ENCODE data around the gene BTG2.
"Not testable (repeated sequence)": the region's sequence is repeated elsewhere in the genome, so short reads cannot be mapped to it uniquely, and the experiment has no call there.

Gene BTG2

DNA sequence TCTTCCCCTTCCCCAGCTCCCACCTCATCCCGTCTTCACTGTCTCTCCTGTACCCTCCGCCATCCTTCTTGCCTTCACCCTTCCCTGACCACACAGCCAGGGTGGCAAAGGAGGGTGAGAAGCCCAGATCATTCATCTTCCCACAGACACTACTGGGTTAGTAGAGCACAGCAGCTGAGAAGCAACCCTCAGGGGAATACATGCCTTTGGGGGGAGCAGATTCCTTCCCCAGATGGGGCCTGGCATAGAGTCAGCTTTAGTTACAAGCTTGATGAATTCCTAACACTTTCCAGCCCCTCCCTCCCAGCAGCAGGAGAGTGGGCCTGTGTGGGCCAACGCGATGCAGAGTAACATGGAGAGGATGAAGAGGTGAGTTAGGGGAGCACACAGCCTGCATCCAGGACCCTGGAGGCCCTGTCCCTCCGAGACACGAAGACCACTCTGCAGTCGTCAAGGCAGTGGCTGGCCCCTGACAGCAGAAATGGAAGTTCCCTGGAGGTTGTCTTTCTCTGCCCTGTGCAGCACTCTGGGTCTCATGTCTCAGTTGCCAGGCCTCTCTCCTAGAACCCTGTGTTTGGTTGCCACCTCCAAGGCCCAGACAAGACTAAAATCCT is 8.8 kb upstream of the BTG2 start:
- no peak for DNase-seq

DNA sequence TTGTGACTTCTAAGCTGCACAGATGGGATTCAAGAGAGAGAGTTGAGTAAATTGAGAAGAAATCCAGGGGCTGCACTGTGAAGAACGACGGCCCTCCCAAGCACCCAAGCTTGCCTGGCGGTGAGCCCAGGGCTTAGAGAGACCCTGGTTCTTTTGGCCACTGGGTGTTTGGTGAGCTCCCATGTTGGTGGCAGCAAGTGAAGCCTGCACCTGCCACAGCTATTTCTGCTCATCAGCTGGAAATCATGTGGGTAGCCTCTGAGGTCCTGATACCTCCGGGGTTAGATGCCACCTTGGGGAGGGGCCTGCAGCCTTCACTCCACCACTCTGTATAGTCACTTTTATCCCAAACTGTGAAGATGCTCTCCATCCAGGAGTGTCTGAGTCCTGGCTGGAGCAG is 6.2 kb upstream of the BTG2 start:
- no peak for DNase-seq

DNA sequence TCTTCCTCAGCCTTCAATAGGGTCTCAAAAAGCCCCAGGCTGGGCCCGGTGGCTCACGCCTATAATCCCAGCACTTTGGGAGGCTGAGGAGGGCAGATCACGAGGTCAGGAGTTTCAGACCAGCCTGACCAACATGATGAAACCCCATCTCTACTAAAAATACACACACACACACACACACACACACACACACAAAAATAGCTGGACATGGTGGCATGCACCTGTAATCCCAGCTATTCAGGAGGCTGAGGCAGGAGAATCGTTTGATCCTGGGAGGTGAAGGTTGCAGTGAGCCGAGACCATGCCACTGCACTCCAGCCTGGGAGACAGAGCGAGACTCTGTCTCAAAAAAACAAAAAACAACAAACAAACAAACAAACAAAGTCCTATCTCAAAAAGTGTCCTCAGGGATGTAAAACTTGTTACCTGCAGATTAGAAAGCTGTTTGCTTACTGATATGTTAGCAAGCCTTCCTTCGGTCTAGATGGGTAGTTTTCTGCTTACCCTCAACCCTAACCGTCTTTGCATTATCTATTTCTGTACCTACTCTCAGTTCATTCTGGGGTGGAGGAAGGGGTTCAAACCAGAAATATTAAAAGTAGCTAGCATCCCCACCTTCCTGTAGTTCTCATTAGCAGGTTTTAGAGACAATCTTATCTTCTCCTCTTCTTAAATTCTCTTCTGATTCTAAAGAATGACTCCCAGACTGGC is 5.4 kb upstream of the BTG2 start:
- not testable (repeated sequence) for DNase-seq

DNA sequence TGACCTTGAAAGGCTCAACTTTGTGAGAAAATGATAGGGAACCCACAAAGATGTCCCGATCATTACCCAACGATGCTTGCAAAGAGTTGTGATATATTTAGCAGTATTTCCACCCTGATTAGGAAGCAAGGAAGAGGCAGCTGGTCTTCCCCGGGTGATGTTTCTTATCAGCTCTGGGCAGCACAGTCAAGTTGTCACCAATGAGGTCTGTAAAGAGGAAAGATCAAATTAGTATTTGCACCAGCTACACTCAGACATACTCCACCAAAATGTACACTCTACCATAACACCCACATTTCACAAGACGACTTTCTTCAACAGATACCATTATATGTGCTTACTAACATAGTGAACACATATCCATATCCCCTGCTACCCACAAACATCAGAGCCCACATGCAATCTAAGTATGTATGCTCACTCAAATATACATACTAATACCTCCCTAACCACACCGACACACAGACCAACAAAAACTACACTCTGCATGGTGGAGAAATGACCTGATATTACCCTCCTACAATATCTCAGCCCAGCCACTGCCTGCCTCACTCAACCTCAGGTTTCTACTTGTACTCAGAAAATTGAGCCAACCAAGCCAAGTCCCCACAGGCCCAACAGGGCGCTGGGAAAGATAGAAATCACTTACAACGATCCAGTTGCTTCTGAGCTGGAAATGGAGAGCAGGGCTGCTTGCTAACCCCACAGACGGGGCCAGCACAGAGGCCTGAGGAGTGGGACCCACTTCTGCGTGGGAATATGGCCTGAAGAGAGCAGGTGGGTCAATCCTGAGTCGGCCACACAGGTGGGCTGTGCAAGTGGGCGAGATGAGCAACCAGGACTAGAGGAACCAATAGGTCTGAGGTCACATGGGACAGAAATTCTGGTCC is 4.6 kb upstream of the BTG2 start:
- no peak for DNase-seq

DNA sequence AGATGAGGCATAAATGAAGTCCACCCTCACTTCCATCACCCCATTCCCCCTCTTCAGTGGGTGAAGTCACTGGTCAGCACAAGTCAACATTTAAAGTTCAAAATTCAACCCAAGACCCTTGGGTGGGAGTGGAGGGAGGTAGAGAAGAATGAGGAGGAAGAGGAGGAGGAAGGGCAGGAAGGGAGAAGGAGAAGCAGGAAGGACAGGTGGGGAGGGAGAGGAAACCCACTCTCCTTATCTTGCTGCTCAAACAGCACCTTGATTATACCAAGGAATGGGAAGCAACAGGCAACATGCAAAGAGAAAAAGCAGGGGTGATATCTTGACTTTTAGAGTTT is 4.0 kb upstream of the BTG2 start:
- no peak for DNase-seq

DNA sequence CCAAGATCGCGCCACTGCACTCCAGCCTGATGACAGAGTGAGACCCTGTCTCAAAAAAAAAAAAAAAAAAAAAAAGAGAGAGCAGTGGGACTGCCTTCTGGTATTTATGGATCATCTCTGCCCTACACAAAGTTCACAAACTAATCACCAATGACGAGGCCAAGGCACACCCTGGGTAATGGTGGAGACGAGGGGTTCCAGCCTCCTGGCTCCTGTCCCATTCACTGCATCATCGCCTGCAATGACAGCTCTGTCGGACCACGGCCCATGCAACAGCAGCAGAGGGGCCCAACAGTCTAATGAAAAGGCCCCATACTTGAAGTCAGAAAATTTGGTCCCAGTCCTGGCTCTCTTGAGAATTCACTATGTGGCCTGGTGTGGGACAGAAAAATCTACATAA is 2.9 kb upstream of the BTG2 start:
- no peak for DNase-seq

DNA sequence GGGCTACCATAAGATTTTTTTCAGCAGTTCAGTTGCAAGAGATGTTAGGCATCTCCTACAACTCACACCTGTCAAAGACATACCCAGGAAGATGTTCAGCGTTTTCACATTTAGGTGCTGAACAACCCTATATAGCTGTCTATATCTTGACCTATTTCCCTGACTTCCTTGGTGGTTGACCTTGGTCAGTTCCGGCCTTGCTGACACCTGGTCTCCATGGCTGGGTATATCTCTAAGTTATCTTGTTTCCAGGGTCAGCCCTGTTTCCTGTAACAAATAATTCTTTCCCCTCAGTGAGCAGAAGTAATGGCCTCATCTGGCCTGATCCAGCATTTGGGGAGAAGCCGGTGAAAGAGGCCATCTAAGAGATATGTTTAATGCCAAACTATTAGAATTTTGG is 2.4 kb upstream of the BTG2 start:
- DNase-seq = no peak

DNA sequence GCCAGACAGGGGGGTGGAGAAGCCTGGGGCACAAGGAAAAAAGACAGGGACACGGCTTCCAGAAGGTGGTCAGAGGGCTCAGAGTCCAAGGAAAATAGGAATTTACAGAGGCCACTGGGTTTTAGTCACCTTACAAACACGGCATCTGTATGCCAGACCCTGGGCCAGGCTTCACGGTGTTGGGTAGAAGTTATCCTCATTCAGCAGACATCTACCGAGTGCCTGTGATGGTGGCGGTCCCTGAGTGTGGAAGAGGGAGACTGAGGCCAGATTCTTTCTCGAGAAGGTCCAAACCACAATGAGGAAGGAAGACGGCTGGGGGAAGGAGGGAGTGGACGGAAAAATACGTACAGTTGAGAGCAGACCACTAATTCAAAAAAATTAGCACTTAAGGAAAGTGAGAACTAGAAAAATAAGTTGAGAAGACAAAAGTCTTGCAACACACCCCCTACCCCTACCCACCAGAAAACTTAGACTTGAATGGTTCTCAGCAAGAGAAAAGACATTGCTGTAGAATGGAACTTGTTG is 864 bp upstream of the BTG2 start:
- DNase-seq = no peak

DNA sequence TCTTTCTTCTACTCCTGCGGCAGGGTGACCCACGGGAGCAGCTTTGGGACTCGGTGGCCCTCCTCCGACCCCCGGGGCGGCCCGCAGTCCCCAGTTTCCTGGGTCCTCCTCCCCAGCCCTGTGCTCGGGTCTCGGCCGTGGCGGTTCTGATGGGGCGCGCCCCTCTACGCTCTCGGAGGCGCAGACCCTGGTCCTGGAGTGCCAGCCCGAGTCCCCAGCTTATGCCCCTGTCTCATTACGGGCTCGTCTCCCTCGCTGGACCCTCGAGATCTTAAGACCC is 430 bp downstream of the BTG2 start:
- DNase-seq = no peak

DNA sequence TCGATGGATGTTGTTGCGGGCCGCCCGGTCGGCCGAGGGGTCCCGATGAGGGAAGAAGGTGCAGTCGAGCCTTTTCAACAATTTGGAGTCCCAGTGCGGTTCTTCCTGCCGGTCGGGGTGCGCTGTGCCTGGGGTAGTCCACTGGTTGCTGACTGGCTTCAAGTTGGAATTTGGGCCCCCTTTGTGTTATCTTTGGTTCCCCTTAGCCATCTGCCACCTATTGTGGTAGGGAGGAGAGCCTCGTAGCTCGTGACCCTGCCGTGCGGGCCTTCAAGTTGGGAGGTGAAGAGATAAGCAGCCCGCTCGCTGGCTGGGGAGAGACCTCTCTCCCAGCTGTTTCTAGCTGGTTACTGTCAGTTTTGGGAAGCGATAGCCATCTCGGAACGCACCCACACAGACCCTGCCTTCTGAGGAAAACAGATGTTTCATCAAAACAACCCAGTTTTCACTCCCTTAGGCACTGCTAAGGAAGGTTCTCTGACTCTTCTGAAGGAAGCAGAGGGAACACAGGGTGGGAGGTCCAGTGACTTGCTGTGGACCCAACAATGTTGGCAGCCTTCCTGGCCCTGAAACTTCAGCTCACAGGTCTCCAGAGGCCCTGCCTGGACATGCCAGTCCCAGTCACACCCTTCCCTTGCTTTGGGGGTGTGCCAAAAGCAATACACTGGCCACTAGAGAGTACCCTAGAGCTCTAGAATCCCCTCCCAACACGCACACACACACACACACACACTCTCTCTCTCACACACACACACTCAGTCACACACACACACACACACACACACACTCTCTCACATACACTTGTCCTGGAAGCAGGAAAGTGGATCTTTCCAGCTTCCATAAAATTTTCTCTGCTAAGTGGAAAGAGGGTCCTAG is 1.0 kb downstream of the BTG2 start:
- DNase-seq = no peak

DNA sequence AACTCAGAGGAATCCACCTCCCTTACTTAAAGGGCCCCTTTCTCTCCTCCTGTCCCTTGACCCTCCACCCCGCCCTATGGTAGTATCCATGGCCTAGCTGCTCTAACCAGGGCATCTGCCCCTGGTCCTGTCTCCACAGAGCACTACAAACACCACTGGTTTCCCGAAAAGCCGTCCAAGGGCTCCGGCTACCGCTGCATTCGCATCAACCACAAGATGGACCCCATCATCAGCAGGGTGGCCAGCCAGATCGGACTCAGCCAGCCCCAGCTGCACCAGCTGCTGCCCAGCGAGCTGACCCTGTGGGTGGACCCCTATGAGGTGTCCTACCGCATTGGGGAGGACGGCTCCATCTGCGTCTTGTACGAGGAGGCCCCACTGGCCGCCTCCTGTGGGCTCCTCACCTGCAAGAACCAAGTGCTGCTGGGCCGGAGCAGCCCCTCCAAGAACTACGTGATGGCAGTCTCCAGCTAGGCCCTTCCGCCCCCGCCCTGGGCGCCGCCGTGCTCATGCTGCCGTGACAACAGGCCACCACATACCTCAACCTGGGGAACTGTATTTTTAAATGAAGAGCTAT is 1.7 kb downstream of the BTG2 start:
- DNase-seq = no peak

DNA sequence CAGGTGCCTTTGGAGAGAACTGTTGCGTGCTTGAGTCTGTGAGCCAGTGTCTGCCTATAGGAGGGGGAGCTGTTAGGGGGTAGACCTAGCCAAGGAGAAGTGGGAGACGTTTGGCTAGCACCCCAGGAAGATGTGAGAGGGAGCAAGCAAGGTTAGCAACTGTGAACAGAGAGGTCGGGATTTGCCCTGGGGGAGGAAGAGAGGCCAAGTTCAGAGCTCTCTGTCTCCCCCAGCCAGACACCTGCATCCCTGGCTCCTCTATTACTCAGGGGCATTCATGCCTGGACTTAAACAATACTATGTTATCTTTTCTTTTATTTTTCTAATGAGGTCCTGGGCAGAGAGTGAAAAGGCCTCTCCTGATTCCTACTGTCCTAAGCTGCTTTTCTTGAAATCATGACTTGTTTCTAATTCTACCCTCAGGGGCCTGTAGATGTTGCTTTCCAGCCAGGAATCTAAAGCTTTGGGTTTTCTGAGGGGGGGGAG is 2.4 kb downstream of the BTG2 start:
- DNase-seq = no peak

DNA sequence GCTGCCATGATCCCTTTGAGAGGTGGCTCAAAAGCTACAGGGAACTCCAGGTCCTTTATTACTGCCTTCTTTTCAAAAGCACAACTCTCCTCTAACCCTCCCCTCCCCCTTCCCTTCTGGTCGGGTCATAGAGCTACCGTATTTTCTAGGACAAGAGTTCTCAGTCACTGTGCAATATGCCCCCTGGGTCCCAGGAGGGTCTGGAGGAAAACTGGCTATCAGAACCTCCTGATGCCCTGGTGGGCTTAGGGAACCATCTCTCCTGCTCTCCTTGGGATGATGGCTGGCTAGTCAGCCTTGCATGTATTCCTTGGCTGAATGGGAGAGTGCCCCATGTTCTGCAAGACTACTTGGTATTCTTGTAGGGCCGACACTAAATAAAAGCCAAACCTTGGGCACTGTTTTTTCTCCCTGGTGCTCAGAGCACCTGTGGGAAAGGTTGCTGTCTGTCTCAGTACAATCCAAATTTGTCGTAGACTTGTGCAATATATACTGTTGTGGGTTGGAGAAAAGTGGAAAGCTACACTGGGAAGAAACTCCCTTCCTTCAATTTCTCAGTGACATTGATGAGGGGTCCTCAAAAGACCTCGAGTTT is 3.1 kb downstream of the BTG2 start:
- no peak for DNase-seq

DNA sequence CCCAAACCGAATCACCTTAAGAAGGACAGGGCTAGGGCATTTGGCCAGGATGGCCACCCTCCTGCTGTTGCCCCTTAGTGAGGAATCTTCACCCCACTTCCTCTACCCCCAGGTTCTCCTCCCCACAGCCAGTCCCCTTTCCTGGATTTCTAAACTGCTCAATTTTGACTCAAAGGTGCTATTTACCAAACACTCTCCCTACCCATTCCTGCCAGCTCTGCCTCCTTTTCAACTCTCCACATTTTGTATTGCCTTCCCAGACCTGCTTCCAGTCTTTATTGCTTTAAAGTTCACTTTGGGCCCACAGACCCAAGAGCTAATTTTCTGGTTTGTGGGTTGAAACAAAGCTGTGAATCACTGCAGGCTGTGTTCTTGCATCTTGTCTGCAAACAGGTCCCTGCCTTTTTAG is 3.6 kb downstream of the BTG2 start:
- no peak for DNase-seq

DNA sequence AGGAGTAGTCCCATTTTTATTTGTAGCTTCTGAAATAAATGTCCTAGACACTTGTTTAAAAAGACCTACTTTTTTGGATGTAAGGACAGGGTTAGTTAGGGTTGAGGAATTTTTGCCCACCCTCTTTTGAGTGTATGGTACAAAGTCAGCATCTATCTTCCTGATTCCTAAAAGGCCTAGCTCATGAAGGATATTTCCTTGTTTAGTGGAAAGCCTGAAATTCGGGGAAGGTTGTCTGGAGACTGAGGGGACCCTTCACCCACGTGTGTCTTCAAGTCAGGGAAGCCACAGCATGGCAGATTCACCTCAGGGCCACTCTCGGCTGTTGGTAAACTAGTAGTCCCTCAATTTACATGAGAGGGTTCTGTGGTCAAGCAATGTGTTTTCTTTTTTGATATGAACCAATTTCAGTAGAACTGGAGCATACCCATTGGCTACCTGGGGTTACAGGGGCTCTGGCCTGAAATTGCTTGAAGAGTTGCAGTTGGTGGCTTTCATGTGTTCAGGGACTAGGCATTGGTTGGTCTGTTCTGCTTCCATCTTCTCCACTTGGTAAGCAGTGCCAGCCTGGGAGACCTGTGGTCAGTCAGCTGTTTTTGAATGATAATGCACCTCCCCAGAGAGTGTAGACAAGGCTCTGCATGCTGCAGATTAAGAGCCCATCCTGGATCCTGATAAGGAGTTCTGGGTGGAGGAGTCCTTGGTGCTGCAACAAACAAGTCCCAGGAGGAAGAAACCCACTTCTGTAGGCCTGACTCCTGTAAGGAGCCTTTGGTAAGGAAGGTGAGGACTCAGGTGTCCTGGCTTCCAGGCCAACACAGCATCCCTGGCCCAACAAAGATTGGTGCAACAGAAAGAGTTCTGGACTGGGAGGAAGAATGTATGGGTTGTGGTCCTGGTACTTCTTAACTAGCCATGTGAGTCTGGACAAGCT is 6.3 kb downstream of the BTG2 start:
- no peak for DNase-seq

DNA sequence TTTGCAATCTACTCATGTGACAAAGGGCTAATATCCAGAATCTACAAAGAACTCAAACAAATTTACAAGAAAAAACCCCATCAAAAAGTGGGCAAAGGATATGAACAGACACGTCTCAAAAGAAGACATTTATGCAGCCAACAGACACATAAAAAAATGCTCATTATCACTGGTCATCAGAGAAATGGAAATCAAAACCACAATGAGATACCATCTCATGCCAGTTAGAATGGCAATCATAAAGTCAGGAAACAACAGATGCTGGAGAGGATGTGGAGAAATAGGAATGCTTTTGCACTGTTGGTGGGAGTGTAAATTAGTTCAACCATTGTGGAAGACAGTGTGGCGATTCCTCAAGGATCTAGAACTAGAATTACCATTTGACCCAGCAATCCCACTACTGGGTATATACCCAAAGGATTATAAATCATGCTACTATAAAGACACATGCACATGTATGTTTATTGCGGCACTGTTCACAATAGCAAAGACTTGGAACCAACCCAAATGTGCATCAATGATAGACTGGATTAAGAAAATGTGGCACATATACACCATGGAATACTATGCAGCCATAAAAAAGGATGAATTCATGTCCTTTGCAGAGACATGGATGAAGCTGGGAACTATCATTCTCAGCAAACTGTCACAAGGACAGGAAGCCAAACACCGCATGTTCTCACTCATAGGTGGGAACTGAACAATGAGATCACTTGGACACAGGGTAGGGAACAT is 8.9 kb downstream of the BTG2 start:
- DNase-seq = not testable (repeated sequence)

DNA sequence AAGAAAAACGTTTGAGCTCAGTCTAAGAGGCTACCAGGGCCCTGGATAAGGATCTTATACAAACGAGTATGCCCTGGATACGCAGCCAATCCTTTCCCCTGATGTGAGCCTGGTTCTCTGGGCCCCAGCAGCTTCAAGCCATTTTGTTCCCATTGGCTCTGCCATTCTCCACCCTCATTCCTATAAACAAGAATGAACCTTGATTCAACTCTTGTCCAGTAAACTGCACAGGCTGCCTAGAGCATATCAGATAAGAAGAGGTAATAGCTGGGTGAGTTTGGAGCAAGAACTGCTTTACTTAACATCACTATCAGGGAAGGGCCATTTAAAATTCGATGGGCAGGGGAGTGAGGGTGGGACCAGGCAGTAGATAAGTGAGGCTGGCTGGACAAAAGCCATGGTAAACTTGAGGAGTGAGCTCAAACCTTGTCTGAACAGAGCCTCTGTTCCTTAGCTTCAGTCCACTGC is 11.3 kb downstream of the BTG2 start:
- no peak for DNase-seq

DNA sequence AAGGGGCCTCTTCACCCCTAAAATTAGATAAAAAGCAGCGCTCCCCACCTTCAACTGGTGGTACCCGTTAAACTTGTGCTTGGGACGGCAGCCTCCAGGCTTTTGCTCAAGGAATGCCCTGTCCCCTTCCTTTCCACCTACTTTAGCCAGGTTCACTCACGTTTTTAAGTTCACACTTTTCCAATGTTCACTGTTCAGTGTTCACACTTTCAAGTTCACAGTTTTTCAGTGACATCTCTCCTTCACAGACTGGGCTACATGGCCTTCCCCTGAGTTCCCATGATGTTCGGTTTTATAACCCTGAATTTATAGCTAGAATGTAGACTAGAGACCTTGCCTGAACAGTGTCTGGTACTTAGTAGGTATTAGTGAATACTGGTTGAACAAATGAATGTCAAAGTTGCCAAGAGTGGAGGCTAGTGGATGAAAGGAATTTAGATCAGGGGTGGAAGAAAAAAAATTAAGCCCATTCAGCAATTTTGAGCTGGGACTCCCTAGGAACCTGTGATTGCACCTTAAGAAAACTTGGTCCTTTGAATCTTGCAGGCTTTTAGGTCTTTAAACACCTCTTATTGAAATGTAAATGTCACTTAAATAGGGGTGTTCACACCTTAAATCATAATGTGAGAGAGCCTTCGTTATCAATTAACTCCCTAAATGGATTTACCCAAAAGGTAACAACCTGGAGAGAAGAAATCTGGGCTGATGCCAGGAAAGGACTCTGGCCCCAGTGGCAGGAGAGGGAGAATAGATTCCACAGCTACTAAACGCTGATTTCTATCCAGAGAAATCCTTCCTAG is 12.3 kb downstream of the BTG2 start:
- no peak for DNase-seq

DNA sequence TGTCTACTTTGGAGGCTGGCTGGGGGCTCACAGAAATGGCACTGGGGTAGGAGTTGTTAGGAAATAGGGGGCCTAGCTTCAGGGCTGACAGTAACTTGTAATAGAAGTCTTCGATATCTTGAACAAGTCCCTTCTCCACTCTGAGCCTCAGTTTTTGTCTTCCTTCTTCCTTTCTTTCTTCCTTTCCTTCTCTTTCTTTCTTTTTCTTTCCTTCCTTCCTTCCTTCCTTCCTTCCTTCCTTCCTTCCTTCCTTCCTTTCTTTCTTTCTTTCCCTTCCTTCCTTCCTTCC is 12.9 kb downstream of the BTG2 start:
- DNase-seq = no peak

All from NCI-H1048 (cell line).